GM21723 (cell line): ENCODE data around the gene ADGRV1.
A peak's percentile ranks its signal among the peaks of the same experiment; 100 is the strongest.

ENCODE experiments used
- ATAC-seq: cut with Tn5 transposase; IDR thresholded peaks from one replicate; pipeline ENCODE4 v1.9.1; 2021; ENCODE audit warnings: mild to moderate bottlenecking, moderate library complexity; ENCODE audit not compliant: unreplicated experiment

Gene ADGRV1

DNA sequence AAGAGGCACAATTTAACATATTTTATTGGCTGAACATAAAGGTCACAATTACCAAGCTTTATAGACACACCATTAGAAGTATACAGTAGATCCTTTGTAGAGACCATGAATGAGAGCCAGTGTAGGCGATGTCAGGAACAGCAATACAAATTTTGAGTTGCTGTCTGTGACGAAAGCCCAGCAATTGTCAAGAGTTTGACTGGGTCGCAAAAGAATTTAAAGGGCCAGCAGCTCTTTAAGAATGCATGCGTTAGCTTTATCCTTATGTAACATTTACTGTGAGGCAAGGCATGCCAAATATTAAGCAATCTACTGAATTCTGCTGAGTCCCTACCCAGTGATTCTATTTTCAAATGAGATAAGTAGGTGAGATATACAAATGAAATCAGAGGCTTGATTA lies 587.6 kb downstream of the ADGRV1 start:
- ATAC-seq: no peak

DNA sequence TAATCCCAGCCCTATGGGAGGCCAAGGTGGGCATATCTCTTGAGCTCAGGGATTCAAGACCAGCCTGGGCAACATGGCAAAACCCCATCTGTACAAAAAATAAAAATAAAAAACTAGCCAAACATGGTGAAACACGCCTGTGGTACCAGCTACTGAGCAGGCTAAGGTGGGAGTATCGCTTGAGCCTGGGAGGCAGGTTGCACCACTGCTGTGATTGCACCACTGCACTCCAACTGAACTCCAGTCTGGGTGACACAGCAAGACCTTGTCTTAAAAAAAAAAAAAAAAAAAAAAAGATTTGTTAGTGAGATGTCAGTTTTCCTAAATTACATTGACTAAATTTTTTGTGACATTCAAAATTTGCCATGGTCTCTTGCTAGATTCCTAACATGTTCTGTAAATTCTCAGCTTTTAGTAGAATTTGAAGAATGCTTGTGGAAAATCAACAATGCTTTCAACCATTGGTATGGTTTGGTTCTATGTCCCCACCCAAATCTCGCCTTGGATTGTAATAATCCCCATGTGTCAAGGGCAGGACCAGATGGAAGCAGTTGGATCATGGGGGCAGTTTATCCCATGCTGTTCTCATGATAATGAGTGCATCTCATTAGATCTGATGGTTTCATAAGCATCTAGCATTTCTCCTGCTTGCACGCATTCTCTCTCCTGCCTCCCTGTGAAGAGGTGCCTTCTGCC lies 588.5 kb downstream of the ADGRV1 start:
- ATAC-seq: no peak

- no peak for ATAC-seq
Measured at GRCh38 chr5:91150234-91150633, 591.6 kb downstream of the ADGRV1 start.

- no peak for ATAC-seq
Measured at GRCh38 chr5:91150636-91151035, 592.0 kb downstream of the ADGRV1 start.

GRCh38 chr5:91151947-91152346 lies 593.4 kb downstream of the ADGRV1 start:
- no peak for ATAC-seq

- ATAC-seq: no peak
Measured at GRCh38 chr5:91154338-91154737, 595.7 kb downstream of the ADGRV1 start.

GRCh38 chr5:91155274-91155673 lies 596.7 kb downstream of the ADGRV1 start:
- ATAC-seq: no peak

GRCh38 chr5:91156242-91156641 lies 597.6 kb downstream of the ADGRV1 start:
- no peak for ATAC-seq

DNA sequence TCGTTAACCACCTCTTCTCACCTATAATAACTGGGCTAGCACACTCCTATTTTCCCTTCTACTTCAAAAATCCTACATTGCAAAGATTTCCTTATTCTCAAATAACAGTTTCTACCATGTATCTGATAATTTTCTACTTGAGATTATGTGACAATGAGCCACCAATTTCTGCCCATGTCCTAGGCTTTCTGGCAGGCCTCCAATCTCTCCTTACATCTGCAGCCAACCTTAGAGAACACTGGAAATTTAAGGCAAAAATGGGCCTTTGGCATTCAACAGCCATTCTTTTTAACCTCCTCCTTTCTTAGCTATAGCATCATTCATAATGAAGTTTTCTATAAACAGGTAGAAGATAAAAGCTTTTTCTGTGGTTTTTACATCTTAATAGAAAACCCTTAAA lies 599.4 kb downstream of the ADGRV1 start:
- no peak for ATAC-seq

DNA sequence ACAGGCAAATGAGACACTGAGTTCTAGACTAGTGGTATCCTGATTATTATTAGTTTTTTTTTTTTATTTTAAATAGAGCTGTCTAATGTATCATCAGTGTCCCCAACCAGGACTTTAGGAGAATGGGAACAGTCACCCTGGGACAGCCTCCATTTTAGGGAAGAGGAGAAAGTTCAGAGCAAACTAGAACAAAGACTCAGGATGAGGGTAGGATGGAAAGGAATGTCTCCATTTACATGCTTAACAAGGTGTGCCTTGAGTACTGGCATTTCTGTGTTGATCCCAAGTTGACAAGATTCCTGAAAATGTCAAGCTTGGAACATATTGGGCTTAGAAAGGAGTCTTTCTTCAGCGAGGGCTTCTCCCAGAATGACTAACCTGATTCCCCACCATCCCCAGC lies 601.0 kb downstream of the ADGRV1 start:
- no peak for ATAC-seq

- ATAC-seq: no peak
Measured at GRCh38 chr5:91160714-91161285, 602.2 kb downstream of the ADGRV1 start.

DNA sequence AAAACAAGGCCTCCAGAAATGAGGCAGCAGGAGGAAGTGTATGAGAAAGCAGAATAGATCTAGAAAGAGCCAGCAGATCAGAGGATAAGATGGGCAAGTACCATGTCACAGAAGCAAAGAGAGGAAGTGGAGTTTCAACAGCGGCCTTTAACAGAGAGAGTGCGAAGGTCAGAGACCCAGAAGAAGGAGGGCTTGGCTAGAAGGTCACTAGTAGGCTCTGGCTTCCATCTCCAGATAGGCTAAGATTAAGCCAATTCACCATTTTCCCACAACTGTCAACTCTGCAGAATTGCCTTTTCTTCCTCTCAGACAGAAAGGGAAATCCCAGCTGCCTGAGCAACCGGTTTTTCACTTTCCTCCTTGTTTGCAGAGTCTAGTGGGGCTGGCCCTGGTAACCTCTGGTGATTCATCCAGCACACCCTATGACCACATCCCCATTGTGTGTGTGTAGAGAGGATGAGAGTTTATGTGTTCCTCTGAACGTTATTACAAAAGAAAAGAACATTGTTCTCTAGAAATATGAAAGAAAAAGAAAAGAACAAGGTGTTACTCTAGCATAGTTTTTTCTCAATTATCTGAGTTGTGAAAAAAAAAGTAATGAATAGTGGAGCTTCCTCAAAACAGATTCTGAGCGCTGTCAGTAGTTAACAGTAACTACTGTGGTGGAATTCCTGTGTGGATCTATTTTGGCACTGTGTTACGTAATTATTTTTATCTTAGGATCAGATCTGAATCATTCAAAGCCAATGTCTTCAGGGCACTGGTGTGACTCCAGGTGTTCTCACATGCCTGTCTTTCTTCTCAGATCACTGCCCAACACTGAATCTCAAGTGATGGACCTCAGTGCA lies 604.2 kb downstream of the ADGRV1 start:
- peak; percentile 99 for ATAC-seq

DNA sequence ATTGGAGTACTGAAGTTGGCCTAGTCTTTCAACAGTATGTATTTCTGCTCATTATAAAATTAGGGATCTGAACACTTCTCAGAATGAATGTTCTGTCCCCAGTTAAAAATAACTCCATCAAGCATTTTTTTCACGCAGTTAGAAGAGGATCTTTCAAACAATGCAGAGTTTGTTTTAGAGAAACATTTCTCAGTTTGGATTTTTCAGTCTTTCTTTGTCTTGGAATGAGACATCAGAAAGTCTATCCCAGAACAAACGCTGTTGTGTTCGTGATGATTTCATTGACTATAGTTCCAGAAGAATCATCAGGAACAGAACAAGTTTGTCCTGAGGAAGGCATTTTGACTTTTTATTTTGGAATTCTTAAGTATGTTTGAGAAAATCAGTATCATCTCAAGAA lies 605.8 kb downstream of the ADGRV1 start:
- ATAC-seq: no peak

DNA sequence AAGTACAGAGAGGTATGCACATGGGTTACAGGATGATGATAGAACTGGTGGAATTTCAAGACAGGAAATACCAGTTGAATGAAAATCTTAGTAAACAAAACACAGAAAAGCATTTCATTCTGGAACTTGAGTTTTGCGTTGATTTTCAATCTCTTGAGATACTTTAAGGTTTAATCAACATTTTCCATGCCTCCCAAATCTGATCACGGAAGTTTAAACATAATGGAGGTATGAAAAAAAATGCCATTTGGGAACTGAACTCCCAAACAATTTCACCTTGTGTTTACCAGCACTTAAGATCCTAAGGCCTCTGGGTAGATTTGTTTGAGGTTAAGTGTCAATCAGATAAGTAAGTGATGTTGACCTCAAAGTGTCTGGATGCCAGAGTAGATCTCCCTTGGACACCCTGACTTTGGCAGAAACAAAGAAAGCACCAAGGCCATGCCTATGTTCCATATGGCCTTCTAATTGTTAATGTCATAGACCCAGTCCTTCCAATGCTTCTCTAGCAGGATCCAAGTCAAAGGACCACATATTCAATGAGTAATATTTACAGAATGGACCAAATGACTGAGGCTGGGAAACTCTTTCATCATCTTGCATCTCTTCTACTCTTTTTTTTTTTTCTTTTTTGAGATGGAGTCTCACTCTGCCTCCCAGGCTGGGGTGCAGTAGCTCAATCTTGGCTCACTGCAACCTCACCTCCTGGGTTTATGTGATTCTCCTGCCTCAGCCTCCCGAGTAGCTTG lies 607.6 kb downstream of the ADGRV1 start:
- ATAC-seq: no peak

DNA sequence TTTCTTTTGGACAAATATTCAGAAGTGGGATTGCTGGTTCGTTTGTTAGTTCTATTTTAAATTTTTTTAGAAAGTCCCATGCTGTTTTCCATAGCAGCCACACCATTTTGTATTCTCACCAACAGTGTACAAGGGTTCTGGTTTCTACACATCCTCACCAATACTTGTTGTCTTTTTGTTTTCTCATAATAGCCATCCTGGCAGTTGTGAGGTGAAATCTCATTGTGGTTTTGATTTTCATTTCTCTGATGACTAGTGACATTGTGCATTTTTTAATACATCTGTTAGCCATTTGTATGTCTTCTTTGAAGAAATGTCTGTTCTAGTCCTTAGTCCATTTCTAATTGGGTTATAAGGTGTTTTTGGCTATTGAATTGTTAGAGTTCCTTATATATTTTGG lies 610.3 kb downstream of the ADGRV1 start:
- no peak for ATAC-seq

DNA sequence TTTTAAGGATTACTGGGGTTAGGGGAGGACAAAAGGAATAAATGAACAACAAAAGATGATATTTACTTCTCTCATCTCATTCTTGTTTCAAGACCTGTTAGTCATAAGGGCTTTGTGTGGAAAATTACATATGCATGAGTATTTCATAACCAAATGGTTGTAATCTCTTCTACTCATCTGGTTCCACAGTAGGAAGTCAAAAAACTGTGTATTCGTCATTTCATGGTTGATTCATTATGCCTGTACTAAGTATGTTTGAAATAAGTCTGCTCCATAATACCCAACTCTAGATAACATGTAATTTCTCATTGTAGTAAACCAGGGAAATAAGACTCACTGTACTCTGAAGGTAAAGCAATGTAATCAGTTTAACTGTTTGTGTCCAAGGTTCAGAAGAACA lies 611.7 kb downstream of the ADGRV1 start:
- ATAC-seq: no peak

DNA sequence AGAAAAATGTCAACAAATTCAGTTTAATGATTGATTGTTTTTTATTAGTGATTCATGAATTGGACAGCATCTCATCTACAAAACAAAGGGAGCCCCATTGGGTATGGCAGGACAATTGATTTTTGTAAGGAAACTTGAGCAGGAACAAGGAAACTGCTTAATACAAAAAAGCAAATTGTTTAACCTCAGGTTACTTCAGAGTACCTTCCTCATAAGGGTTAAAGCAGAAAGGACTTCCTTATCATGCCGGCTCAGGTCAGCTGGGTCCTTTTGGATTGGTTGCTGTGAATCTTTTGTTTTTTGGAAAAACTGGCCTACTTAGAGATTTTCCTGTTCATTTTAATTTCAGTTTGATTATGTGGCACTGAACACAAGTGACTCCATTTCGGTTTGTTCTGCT lies 612.7 kb downstream of the ADGRV1 start:
- ATAC-seq: no peak

- ATAC-seq: no peak
Measured at GRCh38 chr5:91174396-91174795, 615.8 kb downstream of the ADGRV1 start.

GRCh38 chr5:91175708-91176107 lies 617.1 kb downstream of the ADGRV1 start:
- ATAC-seq: no peak

DNA sequence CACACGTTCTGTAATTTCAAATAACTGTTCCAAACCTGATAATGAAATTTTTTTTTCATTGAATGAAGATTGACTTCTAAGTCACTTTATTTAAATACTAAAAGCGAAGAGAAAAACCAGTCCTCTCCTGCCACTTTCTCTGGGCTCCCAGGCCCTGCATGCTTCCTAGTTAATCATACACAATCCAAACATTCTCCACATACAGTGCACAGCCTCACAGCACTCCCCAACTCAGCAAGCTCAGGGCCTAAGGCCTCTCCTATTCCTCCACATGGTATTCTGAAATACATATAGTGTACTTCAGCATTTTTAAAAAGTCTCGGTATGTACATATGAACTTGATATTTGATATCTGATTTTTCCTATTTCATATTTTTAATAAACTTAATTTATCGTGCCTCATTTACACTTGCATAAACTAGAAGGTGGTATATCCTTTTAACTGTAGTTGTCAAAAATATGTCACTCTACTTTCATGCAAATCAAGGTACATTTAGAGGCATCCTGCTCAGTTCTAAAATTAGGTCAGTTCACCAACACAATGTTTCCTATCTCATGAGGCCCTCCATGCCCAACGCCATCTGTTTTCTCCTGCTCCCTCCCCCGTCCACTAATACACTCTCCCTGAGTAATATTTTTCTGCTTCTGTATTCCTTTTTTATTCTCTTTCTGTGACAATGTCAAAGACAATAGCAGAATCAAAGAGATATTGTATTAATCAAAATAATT lies 617.9 kb downstream of the ADGRV1 start:
- no peak for ATAC-seq

- no peak for ATAC-seq
Measured at GRCh38 chr5:91177085-91177484, 618.5 kb downstream of the ADGRV1 start.
